Panc1 (cell line): Measurements from ENCODE around the gene STARD7.

Source experiments
- CTCF ChIP-seq: fragments of 450-650 bp; IDR thresholded peaks from 2 replicates; pipeline ENCODE4 v1.5.1; 2017; ENCODE audit warnings: mild to moderate bottlenecking
- REST ChIP-seq, 2 experiments: IDR thresholded peaks; 2 replicates each; pipeline ENCODE4 v1.6.1; 2011 to 2012; ENCODE audit warnings: low read depth in 2 of 2, control low read depth in 1 of 2, low read length in 1 of 2, mild to moderate bottlenecking in 1 of 2, moderate library complexity in 1 of 2; ENCODE audit not compliant: insufficient read depth in 1 of 2
- TCF7L2 ChIP-seq: IDR thresholded peaks from 2 replicates; pipeline ENCODE4 v1.6.1; 2011; ENCODE audit warnings: mild to moderate bottlenecking, low read depth, low read length, inconsistent platforms

GRCh38 chr2:96161898-96162297 lies 46.7 kb downstream of the STARD7 start:
- no peak for TF ChIP-seq CTCF
- no peak for TF ChIP-seq REST (IDR thresholded peaks at IDR 0.05; ENCODE audit: insufficient read depth in 1 of 2, low read depth in 2 of 2, low read length in 1 of 2)
- TF ChIP-seq TCF7L2, result no peak
